DND-41 (cell line): ENCODE data around the gene BLVRA.

ENCODE experiments used
- ATAC-seq: fragments of 200-7000 bp; cut with Tn5 transposase; 3 replicates; pipeline ENCODE4 v1.9.1; 2021; ENCODE audit warnings: low read depth; ENCODE audit not compliant: insufficient read depth
- DNase-seq: peaks from one replicate; pipeline ENCODE4 v3.0.0-alpha.2; 2020
- H2AFZ ChIP-seq: 2 replicates; pipeline ENCODE4 v1.6.0; 2012; ENCODE audit warnings: low read depth, low read length
- H3K27ac ChIP-seq: 2 replicates; pipeline ENCODE4 v1.5.1; 2012; ENCODE audit warnings: low read length, inconsistent platforms
- H3K27me3 ChIP-seq: fragments of 200-600 bp; sonication (generic); 2 replicates; pipeline ENCODE4 v1.6.0; 2012; ENCODE audit warnings: low read length, mild to moderate bottlenecking, inconsistent platforms; ENCODE audit not compliant: insufficient read depth, poor library complexity
- H3K36me3 ChIP-seq: 2 replicates; pipeline ENCODE4 v1.5.1; 2012; ENCODE audit warnings: low read length, inconsistent platforms; ENCODE audit not compliant: insufficient read depth
- H3K4me1 ChIP-seq: 2 replicates; pipeline ENCODE4 v1.5.1; 2012; ENCODE audit warnings: mild to moderate bottlenecking, low read length; ENCODE audit not compliant: insufficient read depth
- H3K4me2 ChIP-seq: 2 replicates; pipeline ENCODE4 v1.6.0; 2012; ENCODE audit warnings: mild to moderate bottlenecking, moderate library complexity, low read length, inconsistent platforms; ENCODE audit not compliant: insufficient read depth
- H3K4me3 ChIP-seq, 2 experiments: fragments of 200-600 bp in 1 of 2; shearing (Covaris generic) in 1 of 2; 2 replicates each; pipeline ENCODE4 v1.5.1; 2012 to 2016; ENCODE audit warnings: inconsistent platforms in 2 of 2, low read length in 2 of 2, mild to moderate bottlenecking in 2 of 2, low read depth in 1 of 2, moderate library complexity in 1 of 2
- H3K79me2 ChIP-seq: 2 replicates; pipeline ENCODE4 v1.6.0; 2012; ENCODE audit warnings: low read length, inconsistent platforms; ENCODE audit not compliant: insufficient read depth
- H3K9ac ChIP-seq: 2 replicates; pipeline ENCODE4 v1.6.0; 2012; ENCODE audit warnings: low read depth, mild to moderate bottlenecking, inconsistent platforms, low read length, moderate library complexity
- H3K9me3 ChIP-seq: 2 replicates; pipeline ENCODE4 v1.5.1; 2012; ENCODE audit warnings: low read length, moderate library complexity, mild to moderate bottlenecking, inconsistent platforms; ENCODE audit not compliant: insufficient read depth, severe bottlenecking
- H4K20me1 ChIP-seq: 2 replicates; pipeline ENCODE4 v1.6.0; 2012; ENCODE audit warnings: low read length; ENCODE audit not compliant: insufficient read depth
- EZH2 ChIP-seq: IDR thresholded peaks from 3 replicates; pipeline ENCODE4 v1.6.1; 2012; ENCODE audit warnings: borderline replicate concordance, low read depth, mild to moderate bottlenecking, moderate library complexity, low read length, inconsistent platforms; ENCODE audit not compliant: severe bottlenecking
- TF ChIP-seq, protein P1 (sequence below): IDR thresholded peaks from 2 replicates; pipeline ENCODE4 v1.5.1; 2012; ENCODE audit warnings: borderline replicate concordance, low read length, moderate library complexity, mild to moderate bottlenecking; ENCODE audit not compliant: poor library complexity, severe bottlenecking; ENCODE audit errors: extremely low read depth

BLVRA gene

DNA sequence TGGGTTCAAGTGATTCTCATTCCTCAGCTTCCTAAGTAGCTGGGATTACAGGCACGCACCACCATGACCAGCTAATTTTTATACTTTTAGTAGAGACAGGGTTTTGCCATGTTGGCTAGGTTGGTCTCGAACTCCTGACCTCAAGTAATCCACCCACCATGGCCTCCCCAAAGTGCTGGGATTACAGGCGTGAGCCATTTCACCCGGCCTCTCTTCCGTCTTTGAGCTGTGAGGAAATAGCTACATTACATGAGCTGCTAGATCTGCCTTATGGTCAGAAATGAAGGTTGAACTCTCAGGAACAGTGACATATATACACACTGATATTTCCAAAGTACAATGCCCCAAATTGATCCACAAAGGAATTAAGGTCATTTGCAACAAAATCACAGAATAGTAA is 2.4 kb downstream of the BLVRA start:
- no peaks in the 10 kb centered on the region; the same call in 1 of the 2 replicates for H4K20me1 ChIP-seq
- TF ChIP-seq, protein P1, sequence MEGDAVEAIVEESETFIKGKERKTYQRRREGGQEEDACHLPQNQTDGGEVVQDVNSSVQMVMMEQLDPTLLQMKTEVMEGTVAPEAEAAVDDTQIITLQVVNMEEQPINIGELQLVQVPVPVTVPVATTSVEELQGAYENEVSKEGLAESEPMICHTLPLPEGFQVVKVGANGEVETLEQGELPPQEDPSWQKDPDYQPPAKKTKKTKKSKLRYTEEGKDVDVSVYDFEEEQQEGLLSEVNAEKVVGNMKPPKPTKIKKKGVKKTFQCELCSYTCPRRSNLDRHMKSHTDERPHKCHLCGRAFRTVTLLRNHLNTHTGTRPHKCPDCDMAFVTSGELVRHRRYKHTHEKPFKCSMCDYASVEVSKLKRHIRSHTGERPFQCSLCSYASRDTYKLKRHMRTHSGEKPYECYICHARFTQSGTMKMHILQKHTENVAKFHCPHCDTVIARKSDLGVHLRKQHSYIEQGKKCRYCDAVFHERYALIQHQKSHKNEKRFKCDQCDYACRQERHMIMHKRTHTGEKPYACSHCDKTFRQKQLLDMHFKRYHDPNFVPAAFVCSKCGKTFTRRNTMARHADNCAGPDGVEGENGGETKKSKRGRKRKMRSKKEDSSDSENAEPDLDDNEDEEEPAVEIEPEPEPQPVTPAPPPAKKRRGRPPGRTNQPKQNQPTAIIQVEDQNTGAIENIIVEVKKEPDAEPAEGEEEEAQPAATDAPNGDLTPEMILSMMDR = no peak
- no peak for TF ChIP-seq EZH2
- DNase-seq (no peak), ATAC-seq (no peak)
- H3K27me3 ChIP-seq = no peaks in the 10 kb centered on the region
- H3K4me2 ChIP-seq = no peak overlapping the region
- no peak overlapping the region for H3K27ac ChIP-seq
- H3K36me3 ChIP-seq = no peaks in the 10 kb centered on the region
- no peak overlapping the region for H3K9ac ChIP-seq
- H3K4me1 ChIP-seq = peaks cover 24% of the 10 kb centered on the region
- H3K4me3 ChIP-seq = no peak overlapping the region
- H3K9me3 ChIP-seq = no peaks in the 10 kb centered on the region
- H3K79me2 ChIP-seq = no peaks in the 10 kb centered on the region
- H2AFZ ChIP-seq = no peak overlapping the region

DNA sequence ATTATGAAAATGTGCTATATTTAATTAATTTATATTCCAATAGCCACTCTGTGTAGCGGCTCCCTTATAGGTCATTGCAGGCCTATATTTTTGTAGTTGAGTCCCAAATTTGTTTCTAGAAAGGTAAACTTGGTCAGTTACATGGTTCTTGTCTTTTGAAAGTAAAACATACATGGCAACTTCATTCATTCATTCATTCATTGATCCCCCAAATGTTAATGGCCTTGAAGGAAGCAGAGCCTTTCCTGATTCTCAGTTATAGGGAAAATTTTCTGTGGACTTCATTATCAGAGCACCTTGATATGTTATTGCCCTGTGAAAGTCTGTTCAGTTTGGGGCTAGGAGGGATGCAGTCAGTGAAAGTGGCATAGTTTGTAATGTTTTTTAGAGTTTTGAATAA is 2.9 kb downstream of the BLVRA start:
- Histone ChIP-seq H3K27ac (no peak overlapping the region), H3K27me3 (no peaks in the 10 kb centered on the region), H3K36me3 (no peaks in the 10 kb centered on the region), H3K4me2 (no peak overlapping the region), H3K9ac (no peak overlapping the region), H3K79me2 (no peaks in the 10 kb centered on the region), H3K4me1 (peaks cover 24% of the 10 kb centered on the region), H3K4me3 (no peak overlapping the region), H3K9me3 (no peaks in the 10 kb centered on the region), H2AFZ (no peak overlapping the region), H4K20me1 (no peaks in the 10 kb centered on the region; the same call in 1 of the 2 replicates)
- TF ChIP-seq, protein P1 = no peak
- no peak for TF ChIP-seq EZH2
- DNase-seq (no peak), ATAC-seq (no peak)

DNA sequence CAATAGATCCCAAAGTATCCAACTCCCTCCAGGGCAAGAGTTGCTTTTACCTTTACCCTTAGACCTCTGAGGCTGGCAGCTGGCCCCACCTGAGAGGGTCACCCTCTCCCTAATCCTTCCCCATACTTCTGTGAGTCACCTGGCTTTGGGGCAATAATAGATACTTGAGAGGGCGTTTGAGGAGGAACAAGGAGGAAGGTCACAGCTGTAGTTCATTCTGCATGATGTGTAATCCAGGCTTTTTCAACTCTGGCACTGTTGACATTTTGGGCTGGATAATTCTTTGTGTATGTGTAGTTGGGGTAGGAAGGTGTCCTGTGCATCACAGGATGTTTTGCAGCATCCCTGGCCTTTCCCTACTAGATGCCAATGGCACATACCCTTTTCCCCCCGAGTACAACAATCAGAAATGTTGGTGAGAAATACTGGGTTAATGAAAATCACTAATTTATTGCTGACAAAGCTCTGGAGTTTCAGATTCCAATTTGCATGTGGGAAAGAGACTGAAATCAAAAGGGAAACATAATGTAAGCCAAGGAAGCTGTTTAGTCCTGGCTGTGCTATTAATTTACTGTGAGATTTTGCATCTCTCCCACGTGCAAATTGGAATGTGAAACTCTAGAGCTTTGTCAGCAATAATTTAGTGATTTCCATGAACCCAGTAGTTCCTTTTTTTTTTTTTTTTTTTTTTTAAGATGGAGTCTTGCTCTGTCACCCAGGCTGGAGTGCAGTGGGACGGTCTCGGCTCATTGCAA is 3.6 kb downstream of the BLVRA start:
- no peaks in the 10 kb centered on the region for H3K79me2 ChIP-seq
- H3K36me3 ChIP-seq = no peaks in the 10 kb centered on the region
- H3K9me3 ChIP-seq = no peaks in the 10 kb centered on the region
- no peaks in the 10 kb centered on the region; the same call in 1 of the 2 replicates for H4K20me1 ChIP-seq
- H3K4me3 ChIP-seq = no peak overlapping the region
- DNase-seq (no peak), ATAC-seq (no peak)
- no peak overlapping the region for H2AFZ ChIP-seq
- H3K9ac ChIP-seq = no peak overlapping the region
- no peak overlapping the region for H3K27ac ChIP-seq
- H3K4me1 ChIP-seq = peaks cover 23% of the 10 kb centered on the region
- TF ChIP-seq, protein P1 = no peak
- TF ChIP-seq EZH2 = no peak
- no peaks in the 10 kb centered on the region for H3K27me3 ChIP-seq
- H3K4me2 ChIP-seq = no peak overlapping the region
